AG09319 (cell line): ENCODE data around the gene KANSL1.

Source experiments
- DNase-seq: peaks from one replicate; pipeline ENCODE4 v3.0.0-alpha.2; 2010; ENCODE audit warnings: low read depth; ENCODE audit errors: extremely low read depth
- CTCF ChIP-seq: IDR thresholded peaks from 2 replicates; pipeline ENCODE4 v1.5.1; 2011; ENCODE audit warnings: low read depth, mild to moderate bottlenecking, inconsistent platforms, low read length, moderate library complexity

Gene KANSL1

GRCh38 chr17:46205975-46206374, 12.7 kb upstream of the KANSL1 start:
- TF ChIP-seq CTCF, result no peak
- no peak for DNase-seq

- no peak for TF ChIP-seq CTCF
- no peak for DNase-seq
Measured at GRCh38 chr17:46202424-46202823, 9.2 kb upstream of the KANSL1 start.

GRCh38 chr17:46201491-46201890, 8.3 kb upstream of the KANSL1 start:
- no peak for DNase-seq
- TF ChIP-seq CTCF, result no peak

- TF ChIP-seq CTCF, result no peak
- DNase-seq, result no peak
Measured at GRCh38 chr17:46200197-46200596, 7.0 kb upstream of the KANSL1 start.

GRCh38 chr17:46199379-46199778, 6.2 kb upstream of the KANSL1 start:
- TF ChIP-seq CTCF, result no peak
- no peak for DNase-seq

- TF ChIP-seq CTCF, result no peak
- no peak for DNase-seq
Measured at GRCh38 chr17:46198233-46198632, 5.0 kb upstream of the KANSL1 start.

GRCh38 chr17:46197530-46197929, 4.3 kb upstream of the KANSL1 start:
- DNase-seq, result no peak
- TF ChIP-seq CTCF, result no peak
